ENCODE data around the gene DTNA. TPM values are rescaled to one million over a fixed set of nuclear protein-coding genes. Genes with fewer than 3 reads are reported as not detected.

DTNA gene
- total RNA-seq, 1 donor from 2014 or later = 18.4 TPM

DNA sequence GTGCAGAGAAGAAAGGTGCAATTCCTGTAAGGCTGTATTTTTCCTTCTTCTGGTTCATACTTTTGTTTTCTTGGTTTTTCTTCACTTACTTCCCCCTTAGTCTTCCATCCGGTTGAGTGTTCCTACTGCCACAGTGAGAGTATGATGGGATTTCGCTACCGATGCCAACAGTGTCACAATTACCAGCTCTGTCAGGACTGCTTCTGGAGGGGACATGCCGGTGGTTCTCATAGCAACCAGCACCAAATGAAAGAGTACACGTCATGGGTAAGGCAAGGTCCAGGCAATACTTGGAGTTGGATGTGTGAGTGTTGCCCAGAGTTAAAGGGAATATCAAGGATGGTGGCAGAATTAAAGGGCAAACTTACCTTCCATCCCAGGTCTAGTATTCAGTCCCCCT, 108.0 kb downstream of the DTNA start:
- no peaks in the 10 kb centered on the region for H3K4me1 ChIP-seq
- no peaks in the 10 kb centered on the region for H3K27me3 ChIP-seq
- no peak overlapping the region for H3K4me3 ChIP-seq
- no peak for DNase-seq (ENCODE audit: extremely low spot score in 2 of 2)
- TF ChIP-seq POLR2AphosphoS5 (IDR thresholded peaks at IDR 0.05; ENCODE audit: insufficient read depth in 1 of 2, low read depth in 1 of 2) = no peak
- TF ChIP-seq, protein P1, sequence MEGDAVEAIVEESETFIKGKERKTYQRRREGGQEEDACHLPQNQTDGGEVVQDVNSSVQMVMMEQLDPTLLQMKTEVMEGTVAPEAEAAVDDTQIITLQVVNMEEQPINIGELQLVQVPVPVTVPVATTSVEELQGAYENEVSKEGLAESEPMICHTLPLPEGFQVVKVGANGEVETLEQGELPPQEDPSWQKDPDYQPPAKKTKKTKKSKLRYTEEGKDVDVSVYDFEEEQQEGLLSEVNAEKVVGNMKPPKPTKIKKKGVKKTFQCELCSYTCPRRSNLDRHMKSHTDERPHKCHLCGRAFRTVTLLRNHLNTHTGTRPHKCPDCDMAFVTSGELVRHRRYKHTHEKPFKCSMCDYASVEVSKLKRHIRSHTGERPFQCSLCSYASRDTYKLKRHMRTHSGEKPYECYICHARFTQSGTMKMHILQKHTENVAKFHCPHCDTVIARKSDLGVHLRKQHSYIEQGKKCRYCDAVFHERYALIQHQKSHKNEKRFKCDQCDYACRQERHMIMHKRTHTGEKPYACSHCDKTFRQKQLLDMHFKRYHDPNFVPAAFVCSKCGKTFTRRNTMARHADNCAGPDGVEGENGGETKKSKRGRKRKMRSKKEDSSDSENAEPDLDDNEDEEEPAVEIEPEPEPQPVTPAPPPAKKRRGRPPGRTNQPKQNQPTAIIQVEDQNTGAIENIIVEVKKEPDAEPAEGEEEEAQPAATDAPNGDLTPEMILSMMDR (IDR thresholded peaks at IDR 0.05) = no peak
- no peak for TF ChIP-seq POLR2A (IDR thresholded peaks at IDR 0.05)
- H3K27ac ChIP-seq = no peak overlapping the region
- H3K9me3 ChIP-seq = no peaks in the 10 kb centered on the region
- H3K36me3 ChIP-seq = peaks cover 0 to under 1% of the 10 kb centered on the region in 2 donors
- intact Hi-C loops (cut with DNase I) = no loop called here

- Histone ChIP-seq H3K9me3 (no peaks in the 10 kb centered on the region), H3K36me3 (no peaks in the 10 kb centered on the region), H3K27me3 (no peaks in the 10 kb centered on the region), H3K4me3 (no peak overlapping the region), H3K27ac (no peak overlapping the region), H3K4me1 (no peaks in the 10 kb centered on the region)
- DNase-seq (ENCODE audit: extremely low spot score in 2 of 2) = no peak
- TF ChIP-seq POLR2A (IDR thresholded peaks at IDR 0.05) (no peak), POLR2AphosphoS5 (IDR thresholded peaks at IDR 0.05; ENCODE audit: insufficient read depth in 1 of 2, low read depth in 1 of 2) (no peak)
- TF ChIP-seq, protein P1 (IDR thresholded peaks at IDR 0.05) = no peak
- intact Hi-C loops (cut with DNase I) = no loop called here
Measured at GRCh38 chr18:34820360-34821065, 110.4 kb downstream of the DTNA start.

GRCh38 chr18:34821669-34822210, 111.6 kb downstream of the DTNA start:
- Histone ChIP-seq H3K27ac (no peak overlapping the region), H3K27me3 (no peaks in the 10 kb centered on the region), H3K4me1 (no peaks in the 10 kb centered on the region), H3K36me3 (no peaks in the 10 kb centered on the region), H3K4me3 (no peak overlapping the region), H3K9me3 (no peaks in the 10 kb centered on the region)
- intact Hi-C loops (cut with DNase I) = no loop called here
- TF ChIP-seq, protein P1 (IDR thresholded peaks at IDR 0.05) = no peak
- TF ChIP-seq POLR2A (IDR thresholded peaks at IDR 0.05) = no peak
- no peak for TF ChIP-seq POLR2AphosphoS5 (IDR thresholded peaks at IDR 0.05; ENCODE audit: insufficient read depth in 1 of 2, low read depth in 1 of 2)
- no peak for DNase-seq (ENCODE audit: extremely low spot score in 2 of 2)

- DNase-seq (ENCODE audit: extremely low spot score in 2 of 2) = no peak
- H3K9me3 ChIP-seq = no peaks in the 10 kb centered on the region
- H3K4me3 ChIP-seq = no peak overlapping the region
- intact Hi-C loops (cut with DNase I) = no loop called here
- H3K36me3 ChIP-seq = no peaks in the 10 kb centered on the region
- no peaks in the 10 kb centered on the region for H3K27me3 ChIP-seq
- H3K27ac ChIP-seq = no peak overlapping the region
- H3K4me1 ChIP-seq = no peaks in the 10 kb centered on the region
- TF ChIP-seq POLR2A (IDR thresholded peaks at IDR 0.05) (no peak), POLR2AphosphoS5 (IDR thresholded peaks at IDR 0.05; ENCODE audit: insufficient read depth in 1 of 2, low read depth in 1 of 2) (no peak)
- TF ChIP-seq, protein P1 (IDR thresholded peaks at IDR 0.05) = no peak
Measured at GRCh38 chr18:34828093-34828492, 118.0 kb downstream of the DTNA start.

DNA sequence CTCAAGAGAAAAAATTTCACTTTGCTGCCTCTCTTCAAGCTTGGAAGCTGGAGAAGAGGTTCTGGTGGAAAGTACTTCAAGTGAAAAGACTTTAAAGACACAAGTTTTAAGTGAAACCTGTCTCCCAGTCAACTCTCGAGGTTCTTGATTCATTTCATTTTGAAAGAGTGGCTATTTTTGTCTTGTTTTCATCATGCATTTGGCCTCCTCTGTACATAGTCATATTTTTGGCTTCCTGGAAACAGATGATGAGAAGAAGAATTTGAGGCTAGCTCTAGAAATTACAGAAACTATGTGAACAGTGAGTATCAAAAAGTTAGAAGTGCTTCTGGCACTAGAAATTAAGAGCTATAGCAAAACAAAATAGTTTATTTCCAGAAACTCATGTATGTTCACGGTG, 124.8 kb downstream of the DTNA start:
- no peak for DNase-seq (ENCODE audit: extremely low spot score in 2 of 2)
- H3K36me3 ChIP-seq = no peaks in the 10 kb centered on the region
- intact Hi-C loops (cut with DNase I) = no loop called here
- peaks cover 8% of the 10 kb centered on the region for H3K4me1 ChIP-seq
- H3K27me3 ChIP-seq = no peaks in the 10 kb centered on the region
- H3K9me3 ChIP-seq = no peaks in the 10 kb centered on the region
- no peak for TF ChIP-seq POLR2AphosphoS5 (IDR thresholded peaks at IDR 0.05; ENCODE audit: insufficient read depth in 1 of 2, low read depth in 1 of 2)
- TF ChIP-seq, protein P1 (IDR thresholded peaks at IDR 0.05) = no peak
- no peak for TF ChIP-seq POLR2A (IDR thresholded peaks at IDR 0.05)
- no peak overlapping the region for H3K4me3 ChIP-seq
- H3K27ac ChIP-seq = no peak overlapping the region

Data from vagina (tissue), 2 donors.